Measurements from ENCODE around the gene PKNOX1.
A peak's percentile ranks its signal among the peaks of the same experiment; 100 is the strongest.
"Not testable (repeated sequence)": the region's sequence is repeated elsewhere in the genome, so short reads cannot be mapped to it uniquely, and the experiment has no call there.

The PKNOX1 gene

DNA sequence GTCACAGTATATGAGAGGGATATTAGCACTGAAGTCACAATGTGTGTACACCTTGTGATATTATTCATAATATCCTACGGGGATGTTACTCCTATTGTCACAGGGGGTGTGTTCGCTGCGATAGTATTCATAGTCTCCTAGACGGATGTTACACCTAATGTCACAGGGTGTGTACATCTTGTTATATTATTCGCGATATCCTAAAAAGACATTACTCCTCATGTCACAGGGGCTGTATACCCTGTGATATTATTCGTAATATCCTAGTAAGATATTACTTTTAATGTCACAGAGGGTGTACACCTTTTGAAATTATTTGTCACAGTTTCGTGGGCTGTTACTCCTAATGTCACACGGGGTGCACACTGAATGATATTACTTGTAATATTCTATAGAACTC is 23.2 kb upstream of the PKNOX1 start:
- DNase-seq = not testable (repeated sequence)

DNA sequence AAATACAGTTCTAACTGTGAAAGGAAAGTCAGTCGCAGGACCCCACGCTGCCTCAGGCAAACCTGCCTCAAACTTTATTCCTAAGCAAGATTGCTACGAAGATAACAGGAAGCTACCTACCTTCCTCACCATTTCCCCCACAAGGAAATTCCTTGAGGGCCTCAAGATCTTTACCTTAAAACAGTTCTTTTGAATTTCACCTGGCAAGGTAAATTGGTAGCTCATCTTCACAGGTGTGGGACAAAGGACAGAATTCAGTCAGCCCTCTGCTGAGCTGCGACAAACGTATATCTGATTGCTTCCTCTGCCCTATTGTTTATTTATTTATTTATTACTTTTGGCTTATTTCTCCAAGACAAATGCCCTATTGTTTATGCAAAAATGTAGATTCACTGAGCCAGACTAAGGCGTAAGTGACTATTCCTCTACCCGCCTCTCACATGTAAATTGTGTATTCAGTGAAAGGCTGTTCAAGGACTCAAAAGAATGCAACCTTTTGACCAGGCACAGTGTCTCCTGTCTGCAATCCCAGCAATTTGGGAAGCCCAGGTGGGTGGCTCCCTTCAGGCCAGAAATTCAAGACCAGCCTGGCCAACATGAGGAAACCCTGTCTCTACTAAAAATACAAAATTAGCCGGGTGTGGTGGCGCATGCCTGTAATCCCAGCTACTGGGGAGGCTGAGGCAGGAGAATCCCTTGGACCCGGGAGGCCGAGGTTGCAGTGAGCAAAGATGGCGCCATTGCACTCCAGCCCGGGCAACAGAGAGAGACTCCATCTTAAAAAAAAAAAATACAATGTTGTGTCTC is 17.3 kb upstream of the PKNOX1 start:
- DNase-seq = no peak

GRCh38 chr21:42958122-42958521 is 16.2 kb upstream of the PKNOX1 start:
- not testable (repeated sequence) for DNase-seq

- DNase-seq = no peak
Observed at GRCh38 chr21:42959728-42960127, 14.6 kb upstream of the PKNOX1 start.

- DNase-seq = no peak
Observed at GRCh38 chr21:42962380-42963007, 11.9 kb upstream of the PKNOX1 start.

DNA sequence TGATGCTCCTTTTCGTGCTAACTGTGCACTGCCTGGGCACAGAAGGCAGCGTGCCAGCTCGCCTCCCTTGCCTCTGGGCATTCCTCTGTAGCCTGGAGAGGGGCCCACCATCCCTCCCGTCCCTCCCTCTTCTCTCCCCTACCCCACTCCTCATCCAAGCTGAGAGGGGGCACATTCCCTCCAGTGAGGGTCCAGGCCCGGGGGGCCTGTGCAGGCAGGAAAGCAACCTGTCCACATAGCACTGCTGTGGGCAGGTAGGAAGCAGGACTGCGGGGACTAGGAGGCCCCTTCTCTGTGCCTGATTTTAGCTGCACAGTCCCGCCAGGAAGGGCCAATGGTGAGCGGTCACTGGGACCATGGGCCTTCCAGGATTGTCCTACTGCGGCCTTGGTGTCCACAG is 10.3 kb upstream of the PKNOX1 start:
- DNase-seq = no peak

- DNase-seq = no peak
Observed at GRCh38 chr21:42964546-42965210, 9.7 kb upstream of the PKNOX1 start.

- no peak for DNase-seq
Observed at GRCh38 chr21:42965211-42965560, 9.2 kb upstream of the PKNOX1 start.

DNA sequence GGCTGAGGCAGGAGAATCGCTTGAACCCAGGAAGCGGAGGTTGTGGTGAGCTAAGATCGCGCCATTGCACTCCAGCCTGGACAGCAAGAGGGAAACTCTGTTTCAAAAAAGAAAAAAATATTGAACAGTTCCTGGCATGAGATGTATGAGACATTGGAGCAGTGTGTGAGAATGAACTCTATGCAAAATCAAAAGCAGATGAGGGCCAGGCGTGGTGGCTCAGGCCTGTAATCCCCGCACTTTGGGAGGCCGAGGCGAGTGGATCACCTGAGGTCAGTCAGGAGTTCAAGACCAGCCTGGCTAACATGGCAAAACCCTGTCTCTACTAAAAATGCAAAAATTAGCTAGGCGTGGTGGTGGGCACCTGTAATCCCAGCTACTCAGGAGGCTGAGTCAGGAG is 6.7 kb upstream of the PKNOX1 start:
- DNase-seq = not testable (repeated sequence)

GRCh38 chr21:42969193-42969600 is 5.2 kb upstream of the PKNOX1 start:
- DNase-seq = no peak

DNA sequence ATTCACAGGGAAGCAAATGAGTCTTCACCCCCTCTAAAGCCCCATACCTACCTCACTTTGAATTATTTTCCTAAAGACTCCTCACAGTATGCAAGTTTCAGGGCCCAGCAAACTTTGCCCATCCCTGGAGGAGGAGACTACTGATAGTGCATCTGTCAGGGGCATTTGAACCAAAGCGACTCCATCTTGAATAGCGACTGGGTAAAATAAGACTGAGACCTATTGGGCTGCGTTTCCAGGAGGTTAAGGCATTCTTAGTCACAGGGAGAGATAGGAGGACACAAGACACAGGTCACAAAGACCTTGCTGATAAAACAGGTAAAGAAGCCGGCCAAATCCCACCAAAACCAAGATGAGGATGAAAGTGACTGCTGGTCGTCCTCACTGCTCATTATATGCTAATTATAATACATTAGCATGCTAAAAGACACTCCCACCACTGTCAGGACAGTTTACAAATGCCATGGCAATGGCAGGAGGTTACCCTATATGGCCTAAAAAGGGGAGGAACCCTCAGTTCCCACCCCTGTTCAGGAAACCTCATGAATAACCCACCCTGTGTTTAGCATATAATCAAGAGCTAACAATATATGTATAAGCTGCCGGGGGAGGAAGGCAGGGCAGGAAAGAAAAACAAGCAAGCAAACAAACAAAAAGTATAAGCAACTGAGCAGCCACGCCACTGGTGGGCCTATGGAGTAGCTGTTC is 3.3 kb upstream of the PKNOX1 start:
- no peak for DNase-seq

DNA sequence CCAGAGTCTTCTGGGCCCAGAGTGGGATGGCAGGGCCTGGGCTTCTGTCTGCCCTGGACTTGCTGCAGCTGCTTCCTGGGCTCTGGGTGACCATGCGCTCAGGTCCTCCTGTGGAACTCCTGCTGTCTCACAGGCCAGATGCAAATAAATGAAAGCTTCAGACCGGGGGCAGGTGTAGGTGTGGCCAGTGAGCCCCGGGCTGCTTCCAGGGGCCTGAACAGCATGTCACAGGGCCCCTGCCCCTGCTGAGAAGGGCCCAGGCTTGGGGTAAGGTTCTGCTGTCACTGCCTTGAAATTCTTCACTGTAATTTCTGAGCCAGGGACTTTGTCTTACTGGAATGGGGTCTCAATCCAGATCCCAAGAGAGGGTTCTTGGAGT is 2.5 kb upstream of the PKNOX1 start:
- DNase-seq = no peak

GRCh38 chr21:42973309-42973990 is 912 bp upstream of the PKNOX1 start:
- DNase-seq = no peak

DNA sequence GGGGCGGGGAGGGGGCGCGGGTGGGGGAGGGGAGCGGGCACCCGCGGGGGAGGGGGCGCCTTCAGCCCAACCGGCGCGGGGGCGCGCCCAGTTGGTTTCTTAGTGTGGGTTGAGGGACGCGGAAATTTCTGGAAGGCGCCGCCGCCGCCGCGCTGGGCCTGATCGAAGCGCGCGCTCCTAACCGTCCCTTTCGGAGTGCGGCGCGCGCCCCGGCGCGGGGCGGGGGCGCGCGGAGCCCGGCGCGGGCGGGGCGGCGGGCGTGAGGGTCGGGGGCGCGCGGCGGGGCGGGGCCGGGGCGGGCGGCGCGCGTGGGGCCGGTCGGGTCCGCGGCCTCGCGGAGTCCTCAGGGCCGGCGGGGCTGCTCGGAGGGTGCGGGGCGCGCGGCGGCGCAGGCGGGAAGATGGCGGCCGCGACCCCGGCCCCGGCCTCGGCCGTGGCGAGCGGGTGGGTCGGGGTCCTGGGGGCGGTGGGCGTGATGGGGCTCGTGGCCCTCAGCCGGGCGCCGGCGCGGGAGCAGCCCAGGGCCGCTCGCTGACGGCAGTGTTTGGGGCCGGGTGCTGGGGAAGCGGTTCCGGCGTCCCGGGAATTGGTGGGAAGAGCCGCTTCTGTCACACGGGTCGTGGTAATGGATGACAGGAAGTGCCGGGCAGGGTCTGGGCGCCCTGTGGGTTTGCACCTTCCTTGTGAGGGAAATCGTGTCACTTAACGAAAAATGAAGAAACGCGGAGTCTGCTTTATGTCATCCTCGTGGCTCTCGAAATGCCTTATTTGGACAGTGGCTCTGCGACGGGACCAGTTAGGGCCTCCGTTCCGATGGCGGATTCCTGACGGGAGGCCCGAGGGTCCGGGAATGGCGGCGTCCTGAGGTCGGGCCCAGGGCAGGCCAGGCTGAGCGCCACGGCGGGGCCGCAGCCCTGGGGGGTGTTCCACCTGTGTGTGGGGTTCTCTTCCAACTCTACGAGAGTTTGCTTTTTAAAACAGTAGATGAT is 764 bp downstream of the PKNOX1 start:
- peak; percentile 84 for DNase-seq

DNA sequence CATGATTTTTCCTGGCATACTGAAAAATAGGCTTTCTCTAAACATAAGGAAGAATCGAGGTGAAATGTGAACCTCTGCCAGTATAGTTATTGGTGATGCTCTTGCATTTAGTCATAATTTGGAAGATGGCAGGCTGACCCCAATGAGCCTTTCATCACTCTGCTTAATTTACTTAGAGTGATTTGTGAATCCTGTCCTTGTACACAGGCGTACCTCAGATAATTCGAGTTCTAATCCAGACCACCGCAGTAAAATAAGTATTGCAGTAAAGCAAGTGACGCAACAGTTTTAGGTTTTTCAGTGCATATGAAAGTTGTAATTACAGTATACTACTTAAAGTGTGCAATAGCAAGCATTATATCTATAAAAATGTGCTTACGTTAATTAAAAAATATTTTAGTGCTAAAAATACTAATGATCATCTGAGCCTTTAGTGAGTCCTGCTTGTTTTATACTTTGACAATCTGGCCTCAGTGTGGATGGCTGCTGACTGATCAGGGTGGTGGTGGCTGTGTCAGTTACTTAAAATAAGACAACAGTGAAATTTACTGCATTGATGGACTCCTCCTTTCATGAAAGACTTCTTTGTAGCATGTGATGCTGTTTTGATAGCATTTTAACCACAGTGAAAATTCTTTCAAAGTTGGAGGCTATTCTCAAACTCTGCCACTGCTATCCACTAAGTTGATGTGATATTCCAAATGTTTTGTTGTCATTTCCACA is 1.7 kb downstream of the PKNOX1 start:
- DNase-seq = no peak

GRCh38 chr21:42980312-42981213 is 6.2 kb downstream of the PKNOX1 start:
- no peak for DNase-seq

GRCh38 chr21:42981214-42981523 is 6.8 kb downstream of the PKNOX1 start:
- no peak for DNase-seq

GRCh38 chr21:42981862-42982261 is 7.5 kb downstream of the PKNOX1 start:
- DNase-seq = no peak

- no peak for DNase-seq
Observed at GRCh38 chr21:42983103-42983502, 8.7 kb downstream of the PKNOX1 start.

DNA sequence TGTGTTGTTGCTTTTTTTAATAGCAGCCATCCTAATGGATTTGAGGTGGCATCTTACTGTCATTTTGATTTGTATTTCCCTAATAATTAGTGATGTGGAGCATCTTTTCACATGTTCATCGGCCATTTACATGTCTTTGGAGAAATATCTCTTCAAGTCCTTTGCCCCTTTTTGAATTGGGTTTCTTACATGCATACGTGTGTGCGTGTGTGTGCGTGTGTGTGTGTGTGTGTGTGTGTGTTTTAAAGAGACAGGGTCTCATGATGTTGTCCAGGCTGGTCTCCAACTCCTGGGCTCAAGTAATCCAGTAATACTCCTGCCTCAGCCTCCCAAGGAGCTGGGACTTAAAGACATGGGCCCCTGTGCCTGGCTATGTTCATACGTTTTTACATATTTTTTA is 9.5 kb downstream of the PKNOX1 start:
- no peak for DNase-seq
